Measurements from ENCODE around the gene CABS1. TPM values are rescaled to one million over a fixed set of nuclear protein-coding genes. Genes with fewer than 3 reads are reported as not detected.

The CABS1 gene
- polyA plus RNA-seq, 3 donors: not detected

DNA sequence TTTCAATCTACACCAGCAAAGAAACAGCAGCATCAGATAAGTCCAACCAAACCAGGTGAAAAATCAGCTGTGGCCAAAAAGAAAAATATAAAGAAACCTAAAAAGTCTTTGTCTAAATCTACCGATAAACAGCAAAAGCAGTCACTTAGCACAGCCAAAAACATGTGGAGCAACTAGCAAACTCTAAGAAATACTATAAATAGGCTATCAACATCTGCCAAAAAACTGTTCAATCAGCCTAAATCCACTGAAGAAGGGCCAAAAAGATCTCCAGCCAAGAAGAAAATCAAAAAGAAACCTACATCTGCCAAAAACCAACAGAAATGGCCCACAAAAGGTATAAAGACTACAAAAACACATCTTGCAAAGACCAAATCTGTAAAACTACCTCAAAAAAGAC, 36.7 kb upstream of the CABS1 start:
- TF ChIP-seq, protein P1, sequence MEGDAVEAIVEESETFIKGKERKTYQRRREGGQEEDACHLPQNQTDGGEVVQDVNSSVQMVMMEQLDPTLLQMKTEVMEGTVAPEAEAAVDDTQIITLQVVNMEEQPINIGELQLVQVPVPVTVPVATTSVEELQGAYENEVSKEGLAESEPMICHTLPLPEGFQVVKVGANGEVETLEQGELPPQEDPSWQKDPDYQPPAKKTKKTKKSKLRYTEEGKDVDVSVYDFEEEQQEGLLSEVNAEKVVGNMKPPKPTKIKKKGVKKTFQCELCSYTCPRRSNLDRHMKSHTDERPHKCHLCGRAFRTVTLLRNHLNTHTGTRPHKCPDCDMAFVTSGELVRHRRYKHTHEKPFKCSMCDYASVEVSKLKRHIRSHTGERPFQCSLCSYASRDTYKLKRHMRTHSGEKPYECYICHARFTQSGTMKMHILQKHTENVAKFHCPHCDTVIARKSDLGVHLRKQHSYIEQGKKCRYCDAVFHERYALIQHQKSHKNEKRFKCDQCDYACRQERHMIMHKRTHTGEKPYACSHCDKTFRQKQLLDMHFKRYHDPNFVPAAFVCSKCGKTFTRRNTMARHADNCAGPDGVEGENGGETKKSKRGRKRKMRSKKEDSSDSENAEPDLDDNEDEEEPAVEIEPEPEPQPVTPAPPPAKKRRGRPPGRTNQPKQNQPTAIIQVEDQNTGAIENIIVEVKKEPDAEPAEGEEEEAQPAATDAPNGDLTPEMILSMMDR (IDR thresholded peaks at IDR 0.05): no peak
- WGBS (ENCODE audit: insufficient coverage): no CpG with 5 or more reads among the region's 1 CpG

DNA sequence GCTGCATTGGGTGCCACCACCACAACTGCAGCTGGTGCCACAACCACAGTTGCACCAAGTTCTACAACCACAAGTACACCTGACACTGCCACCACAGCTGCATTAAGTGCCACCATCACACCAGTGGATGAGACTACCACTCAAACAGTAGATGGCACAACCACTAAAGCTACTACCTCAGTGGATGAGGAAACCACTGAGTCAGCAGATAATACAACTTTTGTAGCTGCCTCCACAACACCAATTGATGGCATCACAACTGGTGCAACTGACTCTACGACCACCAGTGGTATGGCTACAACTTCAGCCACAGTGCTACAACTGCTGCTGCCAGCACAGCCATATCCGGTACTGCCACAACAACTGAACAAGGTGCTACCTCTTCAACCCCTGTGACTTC, 35.1 kb upstream of the CABS1 start:
- peaks cover 0 to 12% (median 6%) of the 10 kb centered on the region in 7 donors for H3K9me3 Mint-ChIP-seq
- intact Hi-C loops (cut with micrococcal nuclease): no loop called here
- H3K9me3 ChIP-seq (replicated peaks in 1 of 2; ENCODE audit: control insufficient read depth in 1 of 2, insufficient read depth in 1 of 2, low read length in 2 of 2): peaks cover 0 to 18% of the 10 kb centered on the region in 2 donors
- H3K4me3 Mint-ChIP-seq: no peak overlapping the region
- no peak overlapping the region for H3K4me3 ChIP-seq (replicated peaks in 1 of 3; ENCODE audit: low read depth in 2 of 3, low read length in 3 of 3)
- H3K36me3 ChIP-seq (replicated peaks in 1 of 2; ENCODE audit: control insufficient read depth in 1 of 2, insufficient read depth in 2 of 2, low read length in 2 of 2): no peaks in the 10 kb centered on the region
- H3K27ac ChIP-seq (ENCODE audit: low read depth in 1 of 2, low read length in 2 of 2): no peak overlapping the region
- no peak overlapping the region for H2AFZ ChIP-seq (ENCODE audit: insufficient read depth, low read depth, low read length, poor library complexity, severe bottlenecking)
- no peaks in the 10 kb centered on the region for H3K36me3 Mint-ChIP-seq
- H3K27me3 Mint-ChIP-seq (ENCODE audit: low read depth in 3 of 3): no peaks in the 10 kb centered on the region
- WGBS (ENCODE audit: insufficient coverage): 83% methylated on average over 2 of the region's 2 CpGs
- no peaks in the 10 kb centered on the region for H3K4me1 Mint-ChIP-seq
- H3K27ac Mint-ChIP-seq: no peak overlapping the region
- H3K79me2 ChIP-seq (ENCODE audit: insufficient read depth, low read length): no peaks in the 10 kb centered on the region
- H3K4me1 ChIP-seq (ENCODE audit: control insufficient read depth in 1 of 2, insufficient read depth in 2 of 2, low read length in 2 of 2): no peaks in the 10 kb centered on the region
- TF ChIP-seq, protein P1 (IDR thresholded peaks at IDR 0.05): no peak
- no peak overlapping the region for H3K4me2 ChIP-seq (replicated peaks; ENCODE audit: extremely low read depth, low read length, poor library complexity, severe bottlenecking)
- no peaks in the 10 kb centered on the region for H4K20me1 ChIP-seq (ENCODE audit: insufficient read depth, low read length)
- H3K9ac ChIP-seq (ENCODE audit: insufficient read depth, low read length, poor library complexity, severe bottlenecking): no peak overlapping the region
- H3K27me3 ChIP-seq (ENCODE audit: control insufficient read depth in 2 of 2, insufficient read depth in 2 of 2, low read length in 2 of 2): no peaks in the 10 kb centered on the region
- DNase-seq: no peak

More for the DNA sequence above, 36.7 kb upstream of the CABS1 start:
- no peak overlapping the region for H3K27ac ChIP-seq (ENCODE audit: low read depth in 1 of 2, low read length in 2 of 2)
- H3K79me2 ChIP-seq (ENCODE audit: insufficient read depth, low read length): no peaks in the 10 kb centered on the region
- H3K9me3 ChIP-seq (replicated peaks in 1 of 2; ENCODE audit: control insufficient read depth in 1 of 2, insufficient read depth in 1 of 2, low read length in 2 of 2): peaks cover 0 to 18% of the 10 kb centered on the region in 2 donors
- no peak for DNase-seq
- H3K4me1 ChIP-seq (ENCODE audit: control insufficient read depth in 1 of 2, insufficient read depth in 2 of 2, low read length in 2 of 2): no peaks in the 10 kb centered on the region
- Mint-ChIP-seq H3K4me1 (no peaks in the 10 kb centered on the region), H3K27me3 (ENCODE audit: low read depth in 3 of 3) (no peaks in the 10 kb centered on the region), H3K9me3 (peaks cover 0 to 12% (median 5%) of the 10 kb centered on the region in 7 donors), H3K36me3 (no peaks in the 10 kb centered on the region), H3K4me3 (no peak overlapping the region), H3K27ac (no peak overlapping the region)
- H3K9ac ChIP-seq (ENCODE audit: insufficient read depth, low read length, poor library complexity, severe bottlenecking): no peak overlapping the region
- no peaks in the 10 kb centered on the region for H4K20me1 ChIP-seq (ENCODE audit: insufficient read depth, low read length)
- H2AFZ ChIP-seq (ENCODE audit: insufficient read depth, low read depth, low read length, poor library complexity, severe bottlenecking): no peak overlapping the region
- no peaks in the 10 kb centered on the region for H3K27me3 ChIP-seq (ENCODE audit: control insufficient read depth in 2 of 2, insufficient read depth in 2 of 2, low read length in 2 of 2)
- H3K4me2 ChIP-seq (replicated peaks; ENCODE audit: extremely low read depth, low read length, poor library complexity, severe bottlenecking): no peak overlapping the region
- H3K36me3 ChIP-seq (replicated peaks in 1 of 2; ENCODE audit: control insufficient read depth in 1 of 2, insufficient read depth in 2 of 2, low read length in 2 of 2): no peaks in the 10 kb centered on the region
- intact Hi-C loops (cut with micrococcal nuclease): no loop called here
- H3K4me3 ChIP-seq (replicated peaks in 1 of 3; ENCODE audit: low read depth in 2 of 3, low read length in 3 of 3): no peak overlapping the region

Measured in CD14-positive monocyte (primary cell).